Measurements from ENCODE around the gene IDS. TPM values are rescaled to one million over a fixed set of nuclear protein-coding genes. Genes with fewer than 3 reads are reported as not detected.
A peak's percentile ranks its signal among the peaks of the same experiment; 100 is the strongest.

Gene IDS
- total and polyA plus RNA-seq, 11 donors: 20.7 to 83.9 (median 70.8) TPM

DNA sequence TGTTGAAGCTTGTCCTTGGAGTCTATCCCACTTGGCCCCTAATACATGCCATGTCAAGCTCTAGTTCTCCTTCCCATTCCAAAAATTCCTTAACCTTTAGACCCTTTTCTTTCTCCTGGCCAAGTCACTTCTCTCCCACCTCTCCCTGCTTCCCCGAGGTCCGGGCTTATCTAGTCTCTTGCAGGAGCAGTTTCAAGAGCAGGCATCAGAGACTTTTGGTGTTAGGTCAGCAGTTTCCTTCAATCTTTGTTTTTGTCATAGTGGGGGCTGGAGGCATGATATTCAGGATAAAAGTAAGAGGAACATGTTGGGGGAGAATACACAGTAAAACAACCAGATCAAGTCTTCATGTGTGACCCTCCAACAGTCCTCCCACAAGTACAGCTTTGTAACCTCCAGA lies 11.5 kb upstream of the IDS start:
- no peak for ATAC-seq
- intact Hi-C loops (cut with DNase I): no loop called here
- 44 to 58% (median 52%) methylated on average over 2 of the region's 2 CpGs for WGBS, 4 donors

DNA sequence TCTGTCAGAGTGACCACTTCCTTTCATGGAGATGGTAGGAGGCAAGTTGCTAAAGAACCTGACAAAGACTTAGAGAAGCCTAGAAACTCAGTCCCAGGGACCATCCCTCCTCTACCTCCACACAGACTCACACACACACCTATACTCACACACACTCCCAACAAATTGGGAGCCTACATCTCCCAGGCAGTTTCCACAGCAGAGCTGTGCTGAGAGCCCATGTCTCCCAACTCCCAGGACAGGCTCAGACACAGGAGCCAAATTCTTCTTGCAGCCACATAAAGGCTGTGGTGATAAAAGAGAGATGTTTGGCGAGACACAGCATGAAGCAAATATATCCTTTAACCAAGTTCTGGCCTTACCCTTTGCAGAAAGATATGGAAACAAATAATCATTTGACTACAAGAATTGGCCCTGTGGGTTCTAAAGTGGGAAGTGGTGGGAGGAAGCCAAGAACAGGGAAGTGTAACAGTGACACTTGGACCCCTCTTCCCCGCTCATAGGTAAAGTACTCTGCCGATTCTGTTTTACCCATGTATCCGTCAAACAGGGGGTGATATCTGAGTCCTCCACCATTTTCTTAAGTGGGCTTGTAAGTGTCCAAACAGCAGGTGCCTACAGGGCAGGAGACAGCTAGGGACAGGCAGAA lies 11.0 kb upstream of the IDS start:
- Histone ChIP-seq H3K4me1 (peaks cover 0 to 19% (median 0%) of the 10 kb centered on the region in 12 donors), H3K4me3 (no peak overlapping the region), H3K36me3 (no peaks in the 10 kb centered on the region), H3K9me3 (no peaks in the 10 kb centered on the region), H3K27me3 (peaks cover 0 to 4% (median 0%) of the 10 kb centered on the region in 9 donors), H3K27ac (no peak overlapping the region)
- TF ChIP-seq POLR2A (IDR thresholded peaks at IDR 0.05): no peak
- TF ChIP-seq, protein P1, sequence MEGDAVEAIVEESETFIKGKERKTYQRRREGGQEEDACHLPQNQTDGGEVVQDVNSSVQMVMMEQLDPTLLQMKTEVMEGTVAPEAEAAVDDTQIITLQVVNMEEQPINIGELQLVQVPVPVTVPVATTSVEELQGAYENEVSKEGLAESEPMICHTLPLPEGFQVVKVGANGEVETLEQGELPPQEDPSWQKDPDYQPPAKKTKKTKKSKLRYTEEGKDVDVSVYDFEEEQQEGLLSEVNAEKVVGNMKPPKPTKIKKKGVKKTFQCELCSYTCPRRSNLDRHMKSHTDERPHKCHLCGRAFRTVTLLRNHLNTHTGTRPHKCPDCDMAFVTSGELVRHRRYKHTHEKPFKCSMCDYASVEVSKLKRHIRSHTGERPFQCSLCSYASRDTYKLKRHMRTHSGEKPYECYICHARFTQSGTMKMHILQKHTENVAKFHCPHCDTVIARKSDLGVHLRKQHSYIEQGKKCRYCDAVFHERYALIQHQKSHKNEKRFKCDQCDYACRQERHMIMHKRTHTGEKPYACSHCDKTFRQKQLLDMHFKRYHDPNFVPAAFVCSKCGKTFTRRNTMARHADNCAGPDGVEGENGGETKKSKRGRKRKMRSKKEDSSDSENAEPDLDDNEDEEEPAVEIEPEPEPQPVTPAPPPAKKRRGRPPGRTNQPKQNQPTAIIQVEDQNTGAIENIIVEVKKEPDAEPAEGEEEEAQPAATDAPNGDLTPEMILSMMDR (IDR thresholded peaks at IDR 0.05): no peak
- 33 to 71% (median 54%) methylated on average over 4 of the region's 4 CpGs for WGBS, 4 donors
- intact Hi-C loops (cut with DNase I): no loop called here
- peak in 3 of 4 donors; percentile 35 to 60 (median 53) for ATAC-seq
- no peak for DNase-seq

More for the DNA sequence above, 11.5 kb upstream of the IDS start:
- H3K36me3 ChIP-seq: no peaks in the 10 kb centered on the region
- H3K9me3 ChIP-seq: no peaks in the 10 kb centered on the region
- H3K27ac ChIP-seq: no peak overlapping the region
- no peak for DNase-seq
- H3K4me3 ChIP-seq: no peak overlapping the region
- H3K27me3 ChIP-seq: peaks cover 0 to 4% (median 0%) of the 10 kb centered on the region in 9 donors
- TF ChIP-seq, protein P1 (IDR thresholded peaks at IDR 0.05): no peak
- TF ChIP-seq POLR2A (IDR thresholded peaks at IDR 0.05): no peak
- H3K4me1 ChIP-seq: peaks cover 0 to 19% (median 0%) of the 10 kb centered on the region in 12 donors

DNA sequence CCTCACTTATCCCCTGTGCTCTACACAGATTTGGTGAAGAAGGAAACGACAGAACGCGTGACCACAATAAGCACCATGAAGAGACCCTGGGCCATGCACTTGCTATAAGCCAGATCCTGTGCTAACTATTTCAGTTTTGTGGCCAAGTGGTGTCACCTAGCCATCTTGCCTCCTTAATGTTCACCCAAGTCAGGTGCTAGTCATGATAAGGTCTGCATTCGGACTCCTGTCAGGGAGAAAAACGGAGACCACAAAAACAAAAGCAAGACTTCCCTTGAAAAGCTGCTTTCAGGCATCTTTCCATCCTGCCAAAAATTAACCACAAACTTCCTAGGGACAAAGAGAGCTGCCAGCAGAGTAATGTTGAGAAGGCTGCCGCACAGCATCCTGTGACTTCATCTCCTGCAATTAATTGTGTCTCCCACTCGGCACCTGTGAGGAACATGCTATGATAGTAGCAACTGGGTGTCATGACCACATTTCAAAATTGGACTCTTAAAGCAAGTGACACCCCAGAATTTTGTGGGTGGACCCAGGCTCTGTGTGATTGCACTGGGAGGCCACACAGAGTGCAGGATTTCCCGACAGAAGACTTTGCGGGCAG lies 8.8 kb upstream of the IDS start:
- whole genome bisulfite sequencing, 4 donors: 68 to 74% (median 71%) methylated on average over 9 of the region's 9 CpGs
- Histone ChIP-seq H3K4me1 (peaks cover 0 to 19% (median 0%) of the 10 kb centered on the region in 12 donors), H3K27me3 (peaks cover 0 to 9% (median 0%) of the 10 kb centered on the region in 9 donors), H3K27ac (peak overlapping the region in 1 of 12 donors; percentile 20), H3K9me3 (no peaks in the 10 kb centered on the region), H3K4me3 (no peak overlapping the region), H3K36me3 (no peaks in the 10 kb centered on the region)
- ATAC-seq (peak in 1 of 4 donors; percentile 10), DNase-seq (no peak)
- TF ChIP-seq, protein P1 (IDR thresholded peaks at IDR 0.05): no peak
- TF ChIP-seq POLR2A (IDR thresholded peaks at IDR 0.05): no peak
- intact Hi-C loops (cut with DNase I): loop anchor here in 1 of 10 donors (5.0 kb wide), 1 partner anchor 363 kb away; no protein-coding TSS in a partner anchor

DNA sequence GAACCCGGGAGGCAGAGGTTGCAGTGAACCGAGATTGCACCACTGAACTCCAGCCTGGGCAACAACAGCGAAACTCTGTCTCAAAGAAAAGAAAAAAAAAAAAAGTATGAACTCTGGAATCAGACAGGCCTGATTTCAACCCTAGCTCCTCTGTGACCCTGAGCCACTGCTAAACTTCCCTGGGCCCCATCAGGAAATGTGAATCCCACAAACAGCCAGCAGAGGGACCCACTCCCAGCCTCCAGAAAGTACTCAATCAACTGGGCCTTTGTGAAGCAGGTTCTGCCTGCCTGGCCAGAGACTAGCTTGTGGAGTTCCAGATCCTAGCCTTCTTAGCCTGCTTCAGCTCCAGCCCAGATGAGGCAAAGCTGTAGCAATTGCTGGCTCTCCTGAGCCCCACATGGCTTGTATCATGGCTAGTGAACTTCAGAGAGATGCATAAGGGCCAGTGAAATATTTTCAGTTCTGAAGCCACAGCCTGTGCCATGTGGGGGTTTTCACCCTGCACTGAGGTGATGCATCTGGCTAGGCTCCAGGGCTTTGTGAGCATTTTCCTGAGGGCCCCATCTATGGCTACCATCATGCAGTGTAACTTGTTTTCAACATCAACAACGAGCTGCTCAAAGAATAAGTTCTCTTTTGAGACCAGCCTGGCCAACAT lies 7.2 kb upstream of the IDS start:
- ATAC-seq: peak; percentile 59 to 77 (median 64)
- DNase-seq: peak in 4 of 5 donors; percentile 31 to 53 (median 40)

More for the DNA sequence above, 7.2 kb upstream of the IDS start:
- Histone ChIP-seq H3K9me3 (no peaks in the 10 kb centered on the region), H3K27ac (no peak overlapping the region), H3K27me3 (peaks cover 0 to 9% (median 0%) of the 10 kb centered on the region in 9 donors), H3K36me3 (no peaks in the 10 kb centered on the region), H3K4me3 (no peak overlapping the region), H3K4me1 (peaks cover 0 to 19% (median 0%) of the 10 kb centered on the region in 12 donors)
- WGBS, 4 donors: 62 to 89% (median 75%) methylated on average over 4 of the region's 4 CpGs
- intact Hi-C loops (cut with DNase I): loop anchor here in 1 of 10 donors (5.0 kb wide), 1 partner anchor 365 kb away; no protein-coding TSS in a partner anchor
- TF ChIP-seq, protein P1 (IDR thresholded peaks at IDR 0.05): peak; percentile 40 to 61 (median 50)
- TF ChIP-seq POLR2A (IDR thresholded peaks at IDR 0.05): no peak

Measured in heart left ventricle (tissue), 16 donors.